HG03342 (cell line): ENCODE results near the gene PPP3CA.

ENCODE experiments used
- ATAC-seq: cut with Tn5 transposase; IDR thresholded peaks from one replicate; pipeline ENCODE4 v1.9.1; 2021; ENCODE audit warnings: mild to moderate bottlenecking, moderate library complexity; ENCODE audit not compliant: unreplicated experiment

The PPP3CA gene

GRCh38 chr4:100977746-100978397 lies 369.5 kb downstream of the PPP3CA start:
- ATAC-seq, result no peak

GRCh38 chr4:100977274-100977673 lies 370.1 kb downstream of the PPP3CA start:
- no peak for ATAC-seq
